Keratinocyte (primary cell): ENCODE results near the gene MYBPC2. TPM values are rescaled to one million over a fixed set of nuclear protein-coding genes. Genes with fewer than 3 reads are reported as not detected.

Source experiments
- DNase-seq: peaks from one replicate; pipeline ENCODE4 v3.0.0-alpha.2; 2011; ENCODE audit warnings: low read depth, missing footprints, low spot score
- FAIRE-seq: peaks from 2 replicates; lab custom pipeline; 2011; peaks lifted over from hg19 to GRCh38; lab: Jason Lieb, UNC
- H2AFZ ChIP-seq: 2 replicates; pipeline ENCODE4 v1.6.0; 2012; ENCODE audit warnings: low read length, control low read depth, inconsistent platforms; ENCODE audit not compliant: control insufficient read depth
- H3K27ac ChIP-seq: 2 replicates; pipeline ENCODE4 v1.5.1; 2011; ENCODE audit warnings: low read length; ENCODE audit not compliant: control insufficient read depth, insufficient read depth
- H3K27me3 ChIP-seq: 3 replicates; pipeline ENCODE4 v1.6.0; 2011; ENCODE audit warnings: low read length; ENCODE audit not compliant: control insufficient read depth, insufficient read depth; ENCODE audit errors: extremely low read depth
- H3K36me3 ChIP-seq, 2 experiments: 2 replicates in 1 of 2; 3 replicates in 1 of 2; pipeline ENCODE4 v1.5.1; 2011; ENCODE audit warnings: low read length in 2 of 2, mild to moderate bottlenecking in 1 of 2; ENCODE audit not compliant: control insufficient read depth in 2 of 2, insufficient read depth in 2 of 2; ENCODE audit errors: extremely low read depth in 1 of 2
- H3K4me1 ChIP-seq: 3 replicates; pipeline ENCODE4 v1.5.1; 2011; ENCODE audit warnings: low read length; ENCODE audit not compliant: control insufficient read depth, insufficient read depth; ENCODE audit errors: extremely low read depth
- H3K4me2 ChIP-seq: 3 replicates; pipeline ENCODE4 v1.6.0; 2011; ENCODE audit warnings: low read depth, low read length; ENCODE audit not compliant: control insufficient read depth, insufficient read depth; ENCODE audit errors: extremely low read depth
- H3K4me3 ChIP-seq, 3 experiments: fragments of 200-600 bp in 1 of 3; sonication (generic) in 1 of 3; 2 replicates in 2 of 3; 3 replicates in 1 of 3; pipeline ENCODE4 v1.5.1; 2011 to 2016; ENCODE audit warnings: low read length in 3 of 3, mild to moderate bottlenecking in 3 of 3, control low read depth in 2 of 3, inconsistent platforms in 1 of 3, low read depth in 1 of 3, mixed read lengths in 1 of 3, mixed run types in 1 of 3, moderate library complexity in 1 of 3; ENCODE audit not compliant: control insufficient read depth in 2 of 3, insufficient read depth in 2 of 3; ENCODE audit errors: extremely low read depth in 1 of 3
- H3K79me2 ChIP-seq: 2 replicates; pipeline ENCODE4 v1.6.0; 2012; ENCODE audit warnings: low read length; ENCODE audit not compliant: control insufficient read depth, insufficient read depth
- H3K9ac ChIP-seq: 3 replicates; pipeline ENCODE4 v1.6.0; 2011; ENCODE audit warnings: low read length; ENCODE audit not compliant: control insufficient read depth, insufficient read depth; ENCODE audit errors: extremely low read depth
- H3K9me1 ChIP-seq: 3 replicates; pipeline ENCODE4 v1.6.0; 2011; ENCODE audit warnings: low read length; ENCODE audit not compliant: control insufficient read depth, insufficient read depth; ENCODE audit errors: extremely low read depth
- H3K9me3 ChIP-seq: 2 replicates; pipeline ENCODE4 v1.5.1; 2012; ENCODE audit warnings: low read depth, low read length; ENCODE audit not compliant: control insufficient read depth
- H4K20me1 ChIP-seq: 3 replicates; pipeline ENCODE4 v1.6.0; 2011; ENCODE audit warnings: low read length; ENCODE audit not compliant: control insufficient read depth, insufficient read depth; ENCODE audit errors: extremely low read depth
- CTCF ChIP-seq, 3 experiments: IDR thresholded peaks in 1 of 3; conservative IDR thresholded peaks in 1 of 3; optimal IDR thresholded peaks in 1 of 3; 2 replicates in 2 of 3; 3 replicates in 1 of 3; pipeline versions ENCODE3 to v1.5.1; 2011; ENCODE audit warnings: low read length in 3 of 3, mild to moderate bottlenecking in 3 of 3, moderate library complexity in 2 of 3, control low read depth in 1 of 3, inconsistent platforms in 1 of 3; ENCODE audit not compliant: insufficient read depth in 2 of 3; ENCODE audit errors: extremely low read depth in 1 of 3
- EZH2 ChIP-seq: IDR thresholded peaks from one replicate; pipeline ENCODE4 v1.6.1; 2012; ENCODE audit warnings: inconsistent platforms, mild to moderate bottlenecking, low read length, moderate library complexity
- dilution Hi-C: fragments of 300-500 bp; cut with MboI; formaldehyde crosslinking; loops from one replicate; pipeline ENCODE4 v1.7.0; 2020; ENCODE audit warnings: low sequenced_read_pairs; ENCODE audit not compliant: extremely low pct_ligation_motif_present
- polyA plus RNA-seq, 5 experiments: library from polyadenylated mRNA; depleted of rRNA in 3 of 5; stranded (reverse) in 3 of 5; stranded (forward) in 1 of 5; unstranded in 1 of 5; fragments of >200 nt; gene quantifications; 1 replicate in 1 of 5; 2 replicates in 3 of 5; 3 replicates in 1 of 5; pipeline versions ENCODE4 v1.2.1 to v1.2.3, GENCODE V29; 2011 to 2012; ENCODE audit warnings: missing spikeins in 2 of 5, low read depth in 1 of 5, low replicate concordance in 1 of 5

The MYBPC2 gene
- polyA plus RNA-seq, 1 donor (not counting 4 experiments of a cell fraction or from before 2014, with no cell fraction given): not detected

GRCh38 chr19:50410109-50410508, 22.6 kb upstream of the MYBPC2 start:
- peaks cover 9 to 11% of the 10 kb centered on the region in 2 experiments for H3K36me3 ChIP-seq

GRCh38 chr19:50412419-50412818, 20.3 kb upstream of the MYBPC2 start:
- no peak for DNase-seq
- peaks cover 6 to 11% of the 10 kb centered on the region in 2 experiments for H3K36me3 ChIP-seq
- no peaks in the 10 kb centered on the region for H3K79me2 ChIP-seq
- H3K27me3 ChIP-seq: no peaks in the 10 kb centered on the region
- H3K4me3 ChIP-seq: no peak overlapping the region
- H4K20me1 ChIP-seq: no peaks in the 10 kb centered on the region
- H2AFZ ChIP-seq: no peak overlapping the region
- no peak overlapping the region for H3K27ac ChIP-seq
- no peaks in the 10 kb centered on the region for H3K4me1 ChIP-seq
- dilution Hi-C loops: no loop called here
- no peak overlapping the region for H3K9ac ChIP-seq
- TF ChIP-seq EZH2: no peak
- no peak for TF ChIP-seq CTCF (optimal IDR thresholded peaks at IDR 0.05 in 1 of 3, IDR thresholded peaks at IDR 0.05 in 1 of 3, conservative IDR thresholded peaks at IDR 0.05 in 1 of 3; ENCODE audit: extremely low read depth in 1 of 3, insufficient read depth in 2 of 3, low read length in 3 of 3)
- no peaks in the 10 kb centered on the region for H3K9me3 ChIP-seq
- no peaks in the 10 kb centered on the region for H3K9me1 ChIP-seq
- no peak overlapping the region for H3K4me2 ChIP-seq
- FAIRE-seq: no peak

More at GRCh38 chr19:50410109-50410508, 22.6 kb upstream of the MYBPC2 start:
- Histone ChIP-seq H4K20me1 (no peaks in the 10 kb centered on the region), H3K9me3 (no peaks in the 10 kb centered on the region), H3K4me1 (no peaks in the 10 kb centered on the region), H3K4me3 (no peak overlapping the region), H3K4me2 (no peak overlapping the region), H3K9me1 (no peaks in the 10 kb centered on the region), H2AFZ (no peak overlapping the region), H3K27me3 (no peaks in the 10 kb centered on the region), H3K27ac (no peak overlapping the region), H3K9ac (no peak overlapping the region), H3K79me2 (no peaks in the 10 kb centered on the region)
- dilution Hi-C loops: no loop called here
- DNase-seq (no peak), FAIRE-seq (no peak)
- no peak for TF ChIP-seq CTCF (optimal IDR thresholded peaks at IDR 0.05 in 1 of 3, IDR thresholded peaks at IDR 0.05 in 1 of 3, conservative IDR thresholded peaks at IDR 0.05 in 1 of 3; ENCODE audit: extremely low read depth in 1 of 3, insufficient read depth in 2 of 3, low read length in 3 of 3)
- TF ChIP-seq EZH2: no peak
